ENCODE measurements around the gene ACSS2. TPM values are rescaled to one million over a fixed set of nuclear protein-coding genes. Genes with fewer than 3 reads are reported as not detected.
A peak's percentile ranks its signal among the peaks of the same experiment; 100 is the strongest.

The ACSS2 gene
- total RNA-seq, 1 experiment from 2014 or later = 25.4 TPM

DNA sequence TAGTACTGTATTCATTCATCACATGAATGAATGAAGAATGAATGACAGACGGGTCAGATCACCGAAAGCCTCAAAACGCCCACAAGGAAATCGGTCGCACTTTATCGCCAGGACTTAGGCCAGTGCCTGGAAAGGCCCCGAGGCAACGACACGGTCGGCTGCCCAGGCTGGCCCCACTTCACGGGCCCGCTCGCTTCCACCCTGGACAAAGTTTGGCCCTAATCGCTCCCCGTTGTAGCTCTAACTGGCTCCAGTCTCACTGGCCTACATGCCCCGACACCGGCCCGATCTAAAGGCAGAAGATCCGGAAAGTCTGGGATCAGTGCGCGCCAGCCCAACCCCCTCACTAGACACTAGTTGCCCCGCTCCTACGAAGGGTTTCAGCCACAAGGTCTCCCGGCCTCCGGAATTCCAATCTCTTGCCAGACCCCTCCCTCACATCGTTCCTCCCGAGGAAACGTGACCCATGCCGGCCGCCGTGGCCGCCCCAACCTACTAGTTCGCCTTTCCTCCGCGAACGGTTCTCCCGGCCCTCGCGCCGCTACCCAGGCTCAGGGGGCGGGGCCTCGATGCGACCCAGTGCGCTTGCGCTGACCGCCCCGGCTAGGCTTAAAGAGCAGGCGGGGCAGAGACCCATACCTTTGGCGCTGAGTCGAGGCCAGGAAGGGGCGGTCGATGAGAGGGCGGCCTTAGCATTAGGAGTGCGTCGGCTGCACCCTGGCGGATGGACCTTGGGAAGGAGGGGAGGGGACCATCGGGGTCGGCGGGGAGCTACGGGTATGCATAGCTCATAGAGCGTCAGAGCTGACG is 79.0 kb downstream of the ACSS2 start, which contains the start of the genes GSS and MYH7B:
GSS (minus strand) TSS at position 576 of the 810 bp plus-strand sequence. CDS start 3,954 bp downstream, outside the sequence.
MYH7B (plus strand) TSS at position 638 of the 810 bp plus-strand sequence. CDS start 22,138 bp downstream, outside the sequence.
- DNase-seq (ENCODE audit: low read depth, low spot score) (peak; percentile 73), ATAC-seq (peak; percentile 97)
- H3K27me3 ChIP-seq (ENCODE audit: control insufficient read depth, insufficient read depth, low read length) = no peaks in the 10 kb centered on the region
- no peaks in the 10 kb centered on the region for H3K9me3 ChIP-seq (ENCODE audit: control insufficient read depth, insufficient read depth, low read depth, low read length)
- TSS peak; percentile 86 for BruUV-seq (replicated peaks)
- in situ Hi-C loops (cut with HindIII; ENCODE audit: low pct_unique_long_range_greater_than_20kb, low sequenced_read_pairs) (no loop called here), intact Hi-C loops (cut with micrococcal nuclease; ENCODE audit: unreplicated experiment) (no loop called here)
- H3K36me3 ChIP-seq (ENCODE audit: control insufficient read depth, insufficient read depth, low read length) = 0 out of 2 replicates have a peak, but pooled peaks cover 2% of the 10 kb centered on the region
- H3K27ac ChIP-seq (ENCODE audit: low read length) = peak within 1 kb of the TSS; percentile 93
- H3K4me1 ChIP-seq (ENCODE audit: control insufficient read depth, insufficient read depth, low read length) = peaks cover 11% of the 10 kb centered on the region
- H3K4me3 ChIP-seq (ENCODE audit: low read depth in 2 of 2, low read length in 2 of 2) = peak within 1 kb of the TSS; percentile 69 to 92
- TF ChIP-seq POLR2AphosphoS5 (IDR thresholded peaks at IDR 0.05; ENCODE audit: low read depth, low read length) = peak; percentile 87
- TF ChIP-seq, protein P1, sequence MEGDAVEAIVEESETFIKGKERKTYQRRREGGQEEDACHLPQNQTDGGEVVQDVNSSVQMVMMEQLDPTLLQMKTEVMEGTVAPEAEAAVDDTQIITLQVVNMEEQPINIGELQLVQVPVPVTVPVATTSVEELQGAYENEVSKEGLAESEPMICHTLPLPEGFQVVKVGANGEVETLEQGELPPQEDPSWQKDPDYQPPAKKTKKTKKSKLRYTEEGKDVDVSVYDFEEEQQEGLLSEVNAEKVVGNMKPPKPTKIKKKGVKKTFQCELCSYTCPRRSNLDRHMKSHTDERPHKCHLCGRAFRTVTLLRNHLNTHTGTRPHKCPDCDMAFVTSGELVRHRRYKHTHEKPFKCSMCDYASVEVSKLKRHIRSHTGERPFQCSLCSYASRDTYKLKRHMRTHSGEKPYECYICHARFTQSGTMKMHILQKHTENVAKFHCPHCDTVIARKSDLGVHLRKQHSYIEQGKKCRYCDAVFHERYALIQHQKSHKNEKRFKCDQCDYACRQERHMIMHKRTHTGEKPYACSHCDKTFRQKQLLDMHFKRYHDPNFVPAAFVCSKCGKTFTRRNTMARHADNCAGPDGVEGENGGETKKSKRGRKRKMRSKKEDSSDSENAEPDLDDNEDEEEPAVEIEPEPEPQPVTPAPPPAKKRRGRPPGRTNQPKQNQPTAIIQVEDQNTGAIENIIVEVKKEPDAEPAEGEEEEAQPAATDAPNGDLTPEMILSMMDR (IDR thresholded peaks at IDR 0.05) = peak; percentile 70
- no peak for TF ChIP-seq SIN3A (IDR thresholded peaks at IDR 0.05; ENCODE audit: borderline replicate concordance, insufficient read depth, low read depth, low read length)
- TF ChIP-seq, protein P2, sequence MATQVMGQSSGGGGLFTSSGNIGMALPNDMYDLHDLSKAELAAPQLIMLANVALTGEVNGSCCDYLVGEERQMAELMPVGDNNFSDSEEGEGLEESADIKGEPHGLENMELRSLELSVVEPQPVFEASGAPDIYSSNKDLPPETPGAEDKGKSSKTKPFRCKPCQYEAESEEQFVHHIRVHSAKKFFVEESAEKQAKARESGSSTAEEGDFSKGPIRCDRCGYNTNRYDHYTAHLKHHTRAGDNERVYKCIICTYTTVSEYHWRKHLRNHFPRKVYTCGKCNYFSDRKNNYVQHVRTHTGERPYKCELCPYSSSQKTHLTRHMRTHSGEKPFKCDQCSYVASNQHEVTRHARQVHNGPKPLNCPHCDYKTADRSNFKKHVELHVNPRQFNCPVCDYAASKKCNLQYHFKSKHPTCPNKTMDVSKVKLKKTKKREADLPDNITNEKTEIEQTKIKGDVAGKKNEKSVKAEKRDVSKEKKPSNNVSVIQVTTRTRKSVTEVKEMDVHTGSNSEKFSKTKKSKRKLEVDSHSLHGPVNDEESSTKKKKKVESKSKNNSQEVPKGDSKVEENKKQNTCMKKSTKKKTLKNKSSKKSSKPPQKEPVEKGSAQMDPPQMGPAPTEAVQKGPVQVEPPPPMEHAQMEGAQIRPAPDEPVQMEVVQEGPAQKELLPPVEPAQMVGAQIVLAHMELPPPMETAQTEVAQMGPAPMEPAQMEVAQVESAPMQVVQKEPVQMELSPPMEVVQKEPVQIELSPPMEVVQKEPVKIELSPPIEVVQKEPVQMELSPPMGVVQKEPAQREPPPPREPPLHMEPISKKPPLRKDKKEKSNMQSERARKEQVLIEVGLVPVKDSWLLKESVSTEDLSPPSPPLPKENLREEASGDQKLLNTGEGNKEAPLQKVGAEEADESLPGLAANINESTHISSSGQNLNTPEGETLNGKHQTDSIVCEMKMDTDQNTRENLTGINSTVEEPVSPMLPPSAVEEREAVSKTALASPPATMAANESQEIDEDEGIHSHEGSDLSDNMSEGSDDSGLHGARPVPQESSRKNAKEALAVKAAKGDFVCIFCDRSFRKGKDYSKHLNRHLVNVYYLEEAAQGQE (IDR thresholded peaks at IDR 0.05; ENCODE audit: insufficient read depth in 1 of 2, low read depth in 2 of 2, low read length in 1 of 2) = peak in 1 of 2 experiments; percentile 50; a peak in 1 of 4 replicates
- peak; percentile 84 for TF ChIP-seq TCF7L2 (IDR thresholded peaks at IDR 0.05; ENCODE audit: low read depth, low read length)
- CTCF ChIA-PET = interaction anchor here (1.0 kb wide), 1 partner anchor 81 kb away, joined by 9 read pairs; no protein-coding TSS in a partner anchor
- POLR2A ChIA-PET = interaction anchor here (0.6 kb wide), 2 partner anchors 328 to 329 kb away, joined by 4 to 5 read pairs; partner anchors contain the start of gene EIF6

DNA sequence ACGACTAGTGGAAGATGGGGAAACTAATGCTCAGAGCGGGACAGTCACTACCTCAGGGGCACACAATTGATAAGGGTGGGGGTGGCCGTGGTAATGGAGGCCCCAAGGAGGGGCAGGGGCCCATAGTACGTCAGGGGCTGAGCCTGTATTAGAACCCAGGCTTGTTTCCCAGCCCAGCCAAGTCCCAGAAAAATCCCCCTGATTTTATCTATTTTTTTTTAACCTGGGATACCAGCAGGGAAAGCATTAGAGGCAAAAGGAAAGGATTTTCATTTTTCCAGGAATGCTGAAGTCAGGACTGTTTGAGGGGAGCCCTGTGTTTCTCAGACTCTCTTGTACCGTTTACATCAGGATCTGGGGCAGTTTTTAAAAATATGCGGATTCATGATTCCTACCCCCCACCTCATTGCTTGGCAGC is 79.6 kb downstream of the ACSS2 start:
- Histone ChIP-seq H3K4me3 (ENCODE audit: low read depth in 2 of 2, low read length in 2 of 2) (peak overlapping the region; percentile 69 to 92), H3K27me3 (ENCODE audit: control insufficient read depth, insufficient read depth, low read length) (no peaks in the 10 kb centered on the region), H3K4me1 (ENCODE audit: control insufficient read depth, insufficient read depth, low read length) (peaks cover 11% of the 10 kb centered on the region), H3K27ac (ENCODE audit: low read length) (peak overlapping the region; percentile 93), H3K9me3 (ENCODE audit: control insufficient read depth, insufficient read depth, low read depth, low read length) (no peaks in the 10 kb centered on the region), H3K36me3 (ENCODE audit: control insufficient read depth, insufficient read depth, low read length) (0 out of 2 replicates have a peak, but pooled peaks cover 2% of the 10 kb centered on the region)
- no peak for ATAC-seq
- TF ChIP-seq, protein P1 (IDR thresholded peaks at IDR 0.05) = peak; percentile 32
- no peak for TF ChIP-seq TCF7L2 (IDR thresholded peaks at IDR 0.05; ENCODE audit: low read depth, low read length)
- in situ Hi-C loops (cut with HindIII; ENCODE audit: low pct_unique_long_range_greater_than_20kb, low sequenced_read_pairs) = no loop called here
- CTCF ChIA-PET = interaction anchor here (1.0 kb wide), 1 partner anchor 82 kb away, joined by 9 read pairs; no protein-coding TSS in a partner anchor
- no peak for DNase-seq (ENCODE audit: low read depth, low spot score)
- POLR2A ChIA-PET = interaction anchor here (0.6 kb wide), 1 partner anchor 329 kb away, joined by 5 read pairs; the partner anchor contains the start of gene EIF6
- intact Hi-C loops (cut with micrococcal nuclease; ENCODE audit: unreplicated experiment) = no loop called here
- BruUV-seq (replicated peaks) = no TSS peak
